Measurements from ENCODE around the gene CACTIN. TPM values are rescaled to one million over a fixed set of nuclear protein-coding genes. Genes with fewer than 3 reads are reported as not detected.

Gene CACTIN
- total RNA-seq, 1 donor from 2014 or later = 43.9 TPM

GRCh38 chr19:3665681-3666544 lies 39.3 kb upstream of the CACTIN start:
- peak; percentile 96 for TF ChIP-seq CTCF (IDR thresholded peaks at IDR 0.05; ENCODE audit: unreplicated experiment)
- peaks cover 11% of the 10 kb centered on the region for H3K36me3 Mint-ChIP-seq (ENCODE audit: insufficient read depth)
- DNase-seq (ENCODE audit: low spot score, unreplicated experiment) = peak; percentile 76
- H3K4me1 Mint-ChIP-seq (ENCODE audit: low read depth) = peaks cover 2% of the 10 kb centered on the region
- H3K27me3 Mint-ChIP-seq = no peaks in the 10 kb centered on the region
- no peaks in the 10 kb centered on the region for H3K9me3 Mint-ChIP-seq (ENCODE audit: low read depth)
- H3K4me3 Mint-ChIP-seq (ENCODE audit: low read depth) = no peak overlapping the region
- no peak overlapping the region for H3K27ac Mint-ChIP-seq

GRCh38 chr19:3664879-3665642 lies 38.5 kb upstream of the CACTIN start:
- peaks cover 13% of the 10 kb centered on the region for H3K36me3 Mint-ChIP-seq (ENCODE audit: insufficient read depth)
- no peaks in the 10 kb centered on the region for H3K4me1 Mint-ChIP-seq (ENCODE audit: low read depth)
- TF ChIP-seq CTCF (IDR thresholded peaks at IDR 0.05; ENCODE audit: unreplicated experiment) = no peak
- no peaks in the 10 kb centered on the region for H3K27me3 Mint-ChIP-seq
- no peak overlapping the region for H3K4me3 Mint-ChIP-seq (ENCODE audit: low read depth)
- H3K9me3 Mint-ChIP-seq (ENCODE audit: low read depth) = no peaks in the 10 kb centered on the region
- H3K27ac Mint-ChIP-seq = no peak overlapping the region
- no peak for DNase-seq (ENCODE audit: low spot score, unreplicated experiment)

GRCh38 chr19:3663838-3664237 lies 37.2 kb upstream of the CACTIN start:
- H3K9me3 Mint-ChIP-seq (ENCODE audit: low read depth) = no peaks in the 10 kb centered on the region
- peaks cover 13% of the 10 kb centered on the region for H3K36me3 Mint-ChIP-seq (ENCODE audit: insufficient read depth)
- TF ChIP-seq CTCF (IDR thresholded peaks at IDR 0.05; ENCODE audit: unreplicated experiment) = no peak
- no peaks in the 10 kb centered on the region for H3K4me1 Mint-ChIP-seq (ENCODE audit: low read depth)
- H3K27ac Mint-ChIP-seq = no peak overlapping the region
- no peak for DNase-seq (ENCODE audit: low spot score, unreplicated experiment)
- no peaks in the 10 kb centered on the region for H3K27me3 Mint-ChIP-seq
- H3K4me3 Mint-ChIP-seq (ENCODE audit: low read depth) = no peak overlapping the region

GRCh38 chr19:3661284-3662238 lies 35.0 kb upstream of the CACTIN start:
- Mint-ChIP-seq H3K27ac (no peak overlapping the region), H3K9me3 (ENCODE audit: low read depth) (no peaks in the 10 kb centered on the region), H3K4me1 (ENCODE audit: low read depth) (no peaks in the 10 kb centered on the region), H3K36me3 (ENCODE audit: insufficient read depth) (peaks cover 20% of the 10 kb centered on the region), H3K27me3 (no peaks in the 10 kb centered on the region), H3K4me3 (ENCODE audit: low read depth) (no peak overlapping the region)
- no peak for DNase-seq (ENCODE audit: low spot score, unreplicated experiment)
- no peak for TF ChIP-seq CTCF (IDR thresholded peaks at IDR 0.05; ENCODE audit: unreplicated experiment)

Measured in progenitor cell of endocrine pancreas (in vitro differentiated cells).